Neutrophil (primary cell): ENCODE measurements around the gene PDE6B.

ENCODE experiments used
- H3K27ac ChIP-seq: fragments of 200-600 bp; sonication (generic); 2 replicates; pipeline ENCODE4 v1.5.1; 2016; ENCODE audit warnings: mild to moderate bottlenecking, moderate library complexity
- H3K27me3 ChIP-seq: fragments of 200-600 bp; sonication (generic); 2 replicates; pipeline ENCODE4 v1.6.0; 2016; ENCODE audit warnings: mild to moderate bottlenecking
- H3K36me3 ChIP-seq: fragments of 200-600 bp; sonication (generic); 2 replicates; pipeline ENCODE4 v1.5.1; 2017
- H3K4me1 ChIP-seq, 2 experiments: fragments of 200-600 bp in 1 of 2; sonication (generic) in 1 of 2; 1 replicate in 1 of 2; 2 replicates in 1 of 2; pipeline versions ENCODE4 v1.5.1 to v1.6.1; 2013 to 2016; ENCODE audit warnings: low read depth in 1 of 2, low read length in 1 of 2, mild to moderate bottlenecking in 1 of 2, moderate library complexity in 1 of 2; ENCODE audit not compliant: control insufficient read depth in 1 of 2, insufficient read depth in 1 of 2
- H3K4me3 ChIP-seq, 2 experiments: fragments of 200-600 bp in 1 of 2; sonication (generic) in 1 of 2; 1 replicate in 1 of 2; 2 replicates in 1 of 2; pipeline ENCODE4 v1.5.1; 2013 to 2016; ENCODE audit warnings: low read depth in 1 of 2, low read length in 1 of 2, mild to moderate bottlenecking in 1 of 2, moderate library complexity in 1 of 2
- H3K9me3 ChIP-seq: fragments of 200-600 bp; sonication (generic); 2 replicates; pipeline ENCODE4 v1.5.1; 2016
- TF ChIP-seq, protein P1 (sequence below): fragments of 200-600 bp; sonication (generic); IDR thresholded peaks from 2 replicates; pipeline ENCODE4 v1.5.1; 2016; ENCODE audit warnings: antibody characterized with exemption

The PDE6B gene

DNA sequence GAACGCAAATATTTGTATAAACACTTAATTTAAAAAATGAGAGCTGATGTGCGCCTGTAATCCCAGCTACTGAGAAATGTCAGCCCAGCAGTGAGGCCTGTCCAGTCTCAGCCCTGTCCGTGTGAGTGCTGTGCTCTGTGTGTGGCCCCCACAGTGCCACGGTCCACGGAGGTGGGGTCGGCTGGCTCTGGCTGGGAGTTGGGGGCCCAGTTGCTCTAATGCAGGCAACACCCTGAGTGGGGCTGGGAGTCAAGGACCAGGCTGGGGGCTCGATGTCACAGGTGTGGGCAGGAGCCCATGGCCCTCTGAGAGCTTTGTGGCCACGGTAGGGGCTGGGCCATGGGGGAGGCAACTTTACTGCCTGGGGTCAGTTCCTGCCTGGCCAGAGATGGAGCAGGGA, 93.1 kb downstream of the PDE6B start:
- H3K4me3 ChIP-seq = no peak overlapping the region
- no peaks in the 10 kb centered on the region for H3K27me3 ChIP-seq
- no peaks in the 10 kb centered on the region for H3K9me3 ChIP-seq
- TF ChIP-seq, protein P1, sequence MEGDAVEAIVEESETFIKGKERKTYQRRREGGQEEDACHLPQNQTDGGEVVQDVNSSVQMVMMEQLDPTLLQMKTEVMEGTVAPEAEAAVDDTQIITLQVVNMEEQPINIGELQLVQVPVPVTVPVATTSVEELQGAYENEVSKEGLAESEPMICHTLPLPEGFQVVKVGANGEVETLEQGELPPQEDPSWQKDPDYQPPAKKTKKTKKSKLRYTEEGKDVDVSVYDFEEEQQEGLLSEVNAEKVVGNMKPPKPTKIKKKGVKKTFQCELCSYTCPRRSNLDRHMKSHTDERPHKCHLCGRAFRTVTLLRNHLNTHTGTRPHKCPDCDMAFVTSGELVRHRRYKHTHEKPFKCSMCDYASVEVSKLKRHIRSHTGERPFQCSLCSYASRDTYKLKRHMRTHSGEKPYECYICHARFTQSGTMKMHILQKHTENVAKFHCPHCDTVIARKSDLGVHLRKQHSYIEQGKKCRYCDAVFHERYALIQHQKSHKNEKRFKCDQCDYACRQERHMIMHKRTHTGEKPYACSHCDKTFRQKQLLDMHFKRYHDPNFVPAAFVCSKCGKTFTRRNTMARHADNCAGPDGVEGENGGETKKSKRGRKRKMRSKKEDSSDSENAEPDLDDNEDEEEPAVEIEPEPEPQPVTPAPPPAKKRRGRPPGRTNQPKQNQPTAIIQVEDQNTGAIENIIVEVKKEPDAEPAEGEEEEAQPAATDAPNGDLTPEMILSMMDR = no peak
- H3K36me3 ChIP-seq = peaks cover 27% of the 10 kb centered on the region
- H3K27ac ChIP-seq = no peak overlapping the region
- H3K4me1 ChIP-seq = peaks cover 0 to 6% of the 10 kb centered on the region in 2 experiments
